ENCODE measurements around the gene UBA6.
"Not testable (repeated sequence)": the region's sequence is repeated elsewhere in the genome, so short reads cannot be mapped to it uniquely, and the experiment has no call there.

Gene UBA6

GRCh38 chr4:67674098-67674497 lies 26.9 kb downstream of the UBA6 start:
- TF ChIP-seq CTCF (IDR thresholded peaks at IDR 0.05; ENCODE audit: borderline replicate concordance, insufficient read depth, low read depth, low read length) = no peak
- H3K4me3 ChIP-seq (ENCODE audit: low read depth, low read length) = no peak overlapping the region

GRCh38 chr4:67668315-67668714 lies 32.6 kb downstream of the UBA6 start:
- TF ChIP-seq CTCF (IDR thresholded peaks at IDR 0.05; ENCODE audit: borderline replicate concordance, insufficient read depth, low read depth, low read length) = no peak

GRCh38 chr4:67660418-67660817 lies 40.5 kb downstream of the UBA6 start:
- H3K4me3 ChIP-seq (ENCODE audit: low read depth, low read length) = no peak overlapping the region
- no peak for TF ChIP-seq CTCF (IDR thresholded peaks at IDR 0.05; ENCODE audit: borderline replicate concordance, insufficient read depth, low read depth, low read length)

More at GRCh38 chr4:67668315-67668714, 32.6 kb downstream of the UBA6 start:
- no peak overlapping the region for H3K4me3 ChIP-seq (ENCODE audit: low read depth, low read length)

GRCh38 chr4:67659065-67659464 lies 41.9 kb downstream of the UBA6 start:
- no peak for TF ChIP-seq CTCF (IDR thresholded peaks at IDR 0.05; ENCODE audit: borderline replicate concordance, insufficient read depth, low read depth, low read length)
- H3K4me3 ChIP-seq (ENCODE audit: low read depth, low read length) = no peak overlapping the region

- no peak overlapping the region for H3K4me3 ChIP-seq (ENCODE audit: low read depth, low read length)
- TF ChIP-seq CTCF (IDR thresholded peaks at IDR 0.05; ENCODE audit: borderline replicate concordance, insufficient read depth, low read depth, low read length) = no peak
These were observed 42.7 kb downstream of the UBA6 start for GRCh38 chr4:67658302-67658701.

GRCh38 chr4:67651536-67651935 lies 49.4 kb downstream of the UBA6 start:
- H3K4me3 ChIP-seq (ENCODE audit: low read depth, low read length) = no peak overlapping the region
- no peak for TF ChIP-seq CTCF (IDR thresholded peaks at IDR 0.05; ENCODE audit: borderline replicate concordance, insufficient read depth, low read depth, low read length)

GRCh38 chr4:67638136-67638535 lies 62.8 kb downstream of the UBA6 start:
- no peak for TF ChIP-seq CTCF (IDR thresholded peaks at IDR 0.05; ENCODE audit: borderline replicate concordance, insufficient read depth, low read depth, low read length)
- H3K4me3 ChIP-seq (ENCODE audit: low read depth, low read length) = no peak overlapping the region

- not testable (repeated sequence) for H3K4me3 ChIP-seq (ENCODE audit: low read depth, low read length)
These were observed 64.0 kb downstream of the UBA6 start for GRCh38 chr4:67636978-67637377.

Data from GM12875 (cell line).